OCI-LY3 (cell line): ENCODE results near the gene KRCC1.

ENCODE experiments used
- H2AFZ ChIP-seq: fragments of 200-600, 300-600 bp; shearing (Covaris generic); 2 replicates; pipeline ENCODE4 v1.6.0; 2014; ENCODE audit warnings: antibody characterized with exemption, low read depth, low read length
- H3K27ac ChIP-seq: fragments of 200-600, 300-600 bp; sonication (generic); 2 replicates; pipeline ENCODE4 v1.5.1; 2014; ENCODE audit warnings: mild to moderate bottlenecking, low read length, moderate library complexity, mixed read lengths
- H3K27me3 ChIP-seq: fragments of 200-600, 300-600 bp; sonication (generic); 2 replicates; pipeline ENCODE4 v1.6.1; 2014; ENCODE audit warnings: low read depth, low read length, mixed read lengths
- H3K36me3 ChIP-seq: fragments of 200-600, 300-600 bp; sonication (generic); replicated peaks from 2 replicates; pipeline ENCODE3; 2014; ENCODE audit warnings: low read depth, low read length, mixed read lengths
- H3K4me1 ChIP-seq: fragments of 300-600, 200-600 bp; sonication (generic); 2 replicates; pipeline ENCODE4 v1.6.1; 2014; ENCODE audit warnings: low read length, mixed read lengths
- H3K4me2 ChIP-seq: fragments of 200-600, 300-600 bp; sonication (generic); 2 replicates; pipeline ENCODE4 v1.6.1; 2014; ENCODE audit warnings: low read length, mixed read lengths
- H3K4me3 ChIP-seq: fragments of 300-600, 200-600 bp; sonication (generic); 2 replicates; pipeline ENCODE4 v1.5.1; 2014; ENCODE audit warnings: antibody characterized with exemption, mild to moderate bottlenecking, low read length, moderate library complexity
- H3K79me2 ChIP-seq: fragments of 300-600, 200-600 bp; shearing (Covaris generic); 2 replicates; pipeline ENCODE4 v1.6.1; 2014; ENCODE audit warnings: mild to moderate bottlenecking, low read length, mixed read lengths
- H3K9ac ChIP-seq: fragments of 300-600, 200-600 bp; shearing (Covaris generic); 2 replicates; pipeline ENCODE4 v1.6.0; 2014; ENCODE audit warnings: mild to moderate bottlenecking, low read length, moderate library complexity
- H3K9me3 ChIP-seq: fragments of 200-600, 300-600 bp; shearing (Covaris generic); 2 replicates; pipeline ENCODE4 v1.6.1; 2014; ENCODE audit warnings: low read length, mixed read lengths; ENCODE audit not compliant: insufficient read depth
- H4K20me1 ChIP-seq: fragments of 200-600, 300-600 bp; sonication (generic); 2 replicates; pipeline ENCODE4 v1.6.1; 2016; ENCODE audit warnings: low read length, mixed read lengths; ENCODE audit not compliant: insufficient read depth
- EZH2phosphoT487 ChIP-seq: fragments of 200-600 bp; shearing (Covaris generic); IDR thresholded peaks from 2 replicates; pipeline ENCODE4 v1.6.1; 2018; ENCODE audit warnings: antibody characterized with exemption, mixed run types, low read depth
- TF ChIP-seq, protein P1 (sequence below): fragments of 200-600, 300-600 bp; sonication (generic); IDR thresholded peaks from 2 replicates; pipeline ENCODE4 v1.5.1; 2014; ENCODE audit warnings: antibody characterized with exemption, low read length, low read depth

The KRCC1 gene

DNA sequence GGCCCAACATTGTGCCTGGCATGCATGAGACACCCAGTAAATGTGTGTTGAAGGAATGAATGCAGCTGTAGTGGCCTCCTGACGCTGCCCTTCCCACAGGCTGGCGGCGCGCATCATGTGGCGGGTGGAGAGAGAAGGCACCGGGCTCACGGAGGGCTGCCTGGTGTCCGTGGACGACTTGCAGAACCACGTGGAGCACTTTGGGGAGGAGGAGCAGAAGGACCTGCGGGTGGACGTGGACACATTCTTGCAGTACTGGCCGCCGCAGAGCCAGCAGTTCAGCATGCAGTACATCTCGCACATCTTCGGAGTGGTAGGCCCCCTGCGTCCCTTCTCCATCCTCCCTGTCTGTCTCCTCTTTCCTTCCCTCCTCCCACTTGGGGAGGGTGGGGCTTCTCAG, 32.2 kb upstream of the KRCC1 start:
- H3K9me3 ChIP-seq: no peaks in the 10 kb centered on the region
- H3K27me3 ChIP-seq: no peaks in the 10 kb centered on the region
- no peaks in the 10 kb centered on the region for H3K36me3 ChIP-seq
- no peak overlapping the region for H3K4me3 ChIP-seq
- no peak overlapping the region for H2AFZ ChIP-seq
- no peaks in the 10 kb centered on the region for H3K79me2 ChIP-seq
- no peak overlapping the region for H3K4me2 ChIP-seq
- TF ChIP-seq, protein P1, sequence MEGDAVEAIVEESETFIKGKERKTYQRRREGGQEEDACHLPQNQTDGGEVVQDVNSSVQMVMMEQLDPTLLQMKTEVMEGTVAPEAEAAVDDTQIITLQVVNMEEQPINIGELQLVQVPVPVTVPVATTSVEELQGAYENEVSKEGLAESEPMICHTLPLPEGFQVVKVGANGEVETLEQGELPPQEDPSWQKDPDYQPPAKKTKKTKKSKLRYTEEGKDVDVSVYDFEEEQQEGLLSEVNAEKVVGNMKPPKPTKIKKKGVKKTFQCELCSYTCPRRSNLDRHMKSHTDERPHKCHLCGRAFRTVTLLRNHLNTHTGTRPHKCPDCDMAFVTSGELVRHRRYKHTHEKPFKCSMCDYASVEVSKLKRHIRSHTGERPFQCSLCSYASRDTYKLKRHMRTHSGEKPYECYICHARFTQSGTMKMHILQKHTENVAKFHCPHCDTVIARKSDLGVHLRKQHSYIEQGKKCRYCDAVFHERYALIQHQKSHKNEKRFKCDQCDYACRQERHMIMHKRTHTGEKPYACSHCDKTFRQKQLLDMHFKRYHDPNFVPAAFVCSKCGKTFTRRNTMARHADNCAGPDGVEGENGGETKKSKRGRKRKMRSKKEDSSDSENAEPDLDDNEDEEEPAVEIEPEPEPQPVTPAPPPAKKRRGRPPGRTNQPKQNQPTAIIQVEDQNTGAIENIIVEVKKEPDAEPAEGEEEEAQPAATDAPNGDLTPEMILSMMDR: no peak
- no peak for TF ChIP-seq EZH2phosphoT487
- H3K9ac ChIP-seq: no peak overlapping the region
- H4K20me1 ChIP-seq: no peaks in the 10 kb centered on the region
- H3K27ac ChIP-seq: no peak overlapping the region
- no peaks in the 10 kb centered on the region for H3K4me1 ChIP-seq

DNA sequence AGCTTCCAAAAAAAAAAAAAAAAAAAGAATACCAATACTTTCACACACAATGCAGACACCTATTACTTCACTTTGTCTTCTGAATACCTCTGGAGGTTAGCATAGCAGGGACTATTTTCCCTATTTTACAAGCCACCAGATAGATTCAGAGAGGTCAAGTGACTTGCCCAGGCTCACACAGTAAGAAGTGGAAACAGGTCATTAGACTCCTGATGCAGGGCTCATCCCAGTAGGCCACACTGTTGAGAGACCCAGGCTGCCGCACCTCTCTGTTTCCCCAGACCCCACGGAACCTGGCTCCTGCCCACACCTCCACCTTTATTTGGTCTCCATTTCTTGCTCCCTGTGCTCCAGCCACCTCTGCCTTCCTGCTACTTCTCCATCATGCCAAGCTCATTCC, 31.5 kb upstream of the KRCC1 start:
- Histone ChIP-seq H3K9me3 (no peaks in the 10 kb centered on the region), H2AFZ (no peak overlapping the region), H3K79me2 (no peaks in the 10 kb centered on the region), H3K27me3 (no peaks in the 10 kb centered on the region), H3K36me3 (no peaks in the 10 kb centered on the region), H3K4me1 (no peaks in the 10 kb centered on the region), H3K27ac (no peak overlapping the region), H3K4me2 (no peak overlapping the region), H3K4me3 (no peak overlapping the region), H3K9ac (no peak overlapping the region), H4K20me1 (no peaks in the 10 kb centered on the region)
- TF ChIP-seq, protein P1: no peak
- no peak for TF ChIP-seq EZH2phosphoT487

DNA sequence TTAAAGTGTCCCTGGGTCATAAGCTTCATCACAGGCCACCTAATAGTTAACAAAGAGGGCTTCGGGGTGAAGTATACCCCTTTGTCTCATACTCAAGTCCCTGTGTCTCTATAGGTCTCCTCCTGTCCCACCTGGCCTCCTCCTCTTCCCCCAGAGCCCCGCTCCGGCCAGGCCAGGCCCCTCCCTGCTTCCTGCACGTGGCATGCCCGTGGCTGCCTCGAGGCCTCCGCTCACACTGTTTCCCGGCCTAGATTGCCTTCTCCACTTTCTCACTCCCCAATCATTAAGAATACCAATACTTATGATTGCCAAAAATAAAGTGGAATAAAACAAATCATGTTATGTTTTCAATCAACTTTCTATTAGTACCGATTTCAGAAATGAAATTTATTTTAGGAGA, 30.8 kb upstream of the KRCC1 start:
- H3K4me2 ChIP-seq: no peak overlapping the region
- no peaks in the 10 kb centered on the region for H3K36me3 ChIP-seq
- no peak overlapping the region for H3K9ac ChIP-seq
- H4K20me1 ChIP-seq: no peaks in the 10 kb centered on the region
- H3K4me1 ChIP-seq: no peaks in the 10 kb centered on the region
- H3K9me3 ChIP-seq: no peaks in the 10 kb centered on the region
- H3K4me3 ChIP-seq: no peak overlapping the region
- no peaks in the 10 kb centered on the region for H3K79me2 ChIP-seq
- H3K27ac ChIP-seq: no peak overlapping the region
- H3K27me3 ChIP-seq: no peaks in the 10 kb centered on the region
- TF ChIP-seq, protein P1: no peak
- no peak for TF ChIP-seq EZH2phosphoT487
- H2AFZ ChIP-seq: no peak overlapping the region

DNA sequence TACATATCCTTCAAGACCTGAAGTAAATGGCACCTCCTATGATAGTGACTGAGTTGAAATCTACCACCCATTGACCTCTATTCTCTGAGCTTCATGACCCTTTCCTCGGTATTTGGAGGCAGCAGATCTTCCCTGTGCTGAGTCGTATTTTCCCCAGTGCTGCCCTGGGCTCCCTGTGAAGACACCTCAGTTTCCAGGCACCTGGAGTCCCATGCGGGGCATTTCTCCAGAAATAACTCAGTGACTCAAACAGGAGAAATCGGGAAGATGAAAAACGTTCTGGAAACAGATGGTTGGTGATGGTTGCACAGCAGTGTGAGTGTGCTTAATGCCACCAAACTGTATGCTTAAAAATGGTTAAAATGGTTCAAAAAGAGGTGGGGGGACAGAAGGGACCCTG, 30.0 kb upstream of the KRCC1 start:
- Histone ChIP-seq H4K20me1 (no peaks in the 10 kb centered on the region), H3K4me3 (no peak overlapping the region), H3K27me3 (no peaks in the 10 kb centered on the region), H3K79me2 (no peaks in the 10 kb centered on the region), H2AFZ (no peak overlapping the region), H3K4me2 (no peak overlapping the region), H3K27ac (no peak overlapping the region), H3K9ac (no peak overlapping the region), H3K4me1 (no peaks in the 10 kb centered on the region), H3K36me3 (no peaks in the 10 kb centered on the region), H3K9me3 (no peaks in the 10 kb centered on the region)
- no peak for TF ChIP-seq EZH2phosphoT487
- TF ChIP-seq, protein P1: no peak
